Spleen (tissue), 11 donors: ENCODE results near the gene ZNF516. TPM values are rescaled to one million over a fixed set of nuclear protein-coding genes. Genes with fewer than 3 reads are reported as not detected.
A peak's percentile ranks its signal among the peaks of the same experiment; 100 is the strongest.

Experiments used
- DNase-seq: peaks from one replicate; pipeline ENCODE4 v3.0.0-alpha.2; 2020
- H3K27ac ChIP-seq, 8 donors: fragments of 200-600 bp; sonication (generic) in 7 of 8; 1 replicate in 4 of 8; 2 replicates in 4 of 8; pipeline versions ENCODE4 v1.5.0 to v1.8.0; 2016 to 2021; ENCODE audit warnings: inconsistent platforms in 4 of 8, mild to moderate bottlenecking in 4 of 8, moderate library complexity in 1 of 8
- H3K27me3 ChIP-seq, 7 donors: fragments of 200-600 bp; sonication (generic) in 6 of 7; replicated peaks in 1 of 7; 1 replicate in 4 of 7; 2 replicates in 3 of 7; pipeline versions ENCODE4 v1.5.0 to v1.8.0; 2016 to 2021; ENCODE audit warnings: inconsistent platforms in 3 of 7, mild to moderate bottlenecking in 1 of 7
- H3K36me3 ChIP-seq, 6 donors: fragments of 200-600 bp; sonication (generic) in 5 of 6; 1 replicate in 4 of 6; 2 replicates in 2 of 6; pipeline versions ENCODE4 v1.5.0 to v1.8.0; 2016 to 2021; ENCODE audit warnings: inconsistent platforms in 2 of 6
- H3K4me1 ChIP-seq, 6 donors: fragments of 200-600 bp; sonication (generic) in 5 of 6; 1 replicate in 3 of 6; 2 replicates in 3 of 6; pipeline versions ENCODE4 v1.5.0 to v1.8.0; 2016 to 2021; ENCODE audit warnings: inconsistent platforms in 3 of 6
- H3K4me3 ChIP-seq, 8 donors: fragments of 200-600 bp; sonication (generic) in 7 of 8; 1 replicate in 4 of 8; 2 replicates in 4 of 8; pipeline versions ENCODE4 v1.5.0 to v1.8.0; 2016 to 2021; ENCODE audit warnings: inconsistent platforms in 4 of 8, mild to moderate bottlenecking in 4 of 8, moderate library complexity in 2 of 8
- H3K9me3 ChIP-seq, 8 donors: fragments of 200-600 bp; sonication (generic) in 7 of 8; 1 replicate in 4 of 8; 2 replicates in 4 of 8; pipeline versions ENCODE4 v1.5.0 to v1.8.0; 2016 to 2021; ENCODE audit warnings: inconsistent platforms in 4 of 8
- CTCF ChIP-seq, 11 experiments: fragments of 200-600 bp in 7 of 11; fragments of 450-650 bp in 4 of 11; sonication (generic) in 4 of 11; IDR thresholded peaks in 8 of 11; conservative IDR thresholded peaks in 3 of 11; 1 replicate in 7 of 11; 2 replicates in 4 of 11; pipeline versions ENCODE4 v1.4.0 to v1.8.0; 2016 to 2021; ENCODE audit warnings: antibody characterized with exemption in 11 of 11, inconsistent platforms in 4 of 11, mild to moderate bottlenecking in 1 of 11
- POLR2A ChIP-seq, 3 donors: fragments of 450-650 bp; IDR thresholded peaks; one replicate each; pipeline ENCODE4 v1.5.1; 2017; ENCODE audit warnings: antibody characterized with exemption in 3 of 3, mild to moderate bottlenecking in 1 of 3
- POLR2AphosphoS5 ChIP-seq, 3 donors: sonication (generic); formaldehyde crosslinking; IDR thresholded peaks; one replicate each; pipeline ENCODE4 v1.5.1; 2017; ENCODE audit warnings: antibody characterized with exemption in 3 of 3
- WGBS, 5 donors: extraction: QIAGEN DNeasy Blood & Tissue Kit in 3 of 5; methylation state at CpG; one replicate each; pipeline versions ENCODE4 v1.1.5 to v1.1.7; 2013 to 2018; 5-methylcytosine and 5-hydroxymethylcytosine counted together
- intact Hi-C: fragments of 100-400 bp; cut with DNase I; formaldehyde crosslinking; loops from one replicate; pipeline ENCODE4 v1.15.0; 2023; ENCODE audit warnings: low total_unique reads
- polyA plus RNA-seq, 3 donors: library from polyadenylated mRNA; stranded (reverse); fragments of 200-250 nt; gene quantifications; one replicate each; pipeline ENCODE4 v1.2.1, GENCODE V29; 2013
- total RNA-seq, 7 donors: library from RNA; depleted of rRNA in 3 of 7; stranded (reverse); fragments of >200 nt in 3 of 7; fragmentation: NEBNext Ultra II Directional in 4 of 7; extraction: Animal tissue kit (Norgen Biotek cat#: 25700) in 4 of 7; gene quantifications; one replicate each; pipeline versions ENCODE4 v1.1.0 to v1.2.1, GENCODE V29; 2016 to 2021
- donor health status: healthy with polysubstance abuse.
- donor health status: DM: no; HTN: no; CAD: no; lungs with moderate emphysema.
- donor health status: DM: no; HTN: no; CAD: no.
- donor health status: Bipolar disorder and iron deficiency.
- donor health status: healthy.
- donor health status: DM: no; HTN: no; CAD: no.
- donor health status: DM: yes; HTN: yes; CAD: no.

Gene ZNF516
- total and polyA plus RNA-seq, 10 donors, result 4.5 to 58.4 (median 40.0) TPM

DNA sequence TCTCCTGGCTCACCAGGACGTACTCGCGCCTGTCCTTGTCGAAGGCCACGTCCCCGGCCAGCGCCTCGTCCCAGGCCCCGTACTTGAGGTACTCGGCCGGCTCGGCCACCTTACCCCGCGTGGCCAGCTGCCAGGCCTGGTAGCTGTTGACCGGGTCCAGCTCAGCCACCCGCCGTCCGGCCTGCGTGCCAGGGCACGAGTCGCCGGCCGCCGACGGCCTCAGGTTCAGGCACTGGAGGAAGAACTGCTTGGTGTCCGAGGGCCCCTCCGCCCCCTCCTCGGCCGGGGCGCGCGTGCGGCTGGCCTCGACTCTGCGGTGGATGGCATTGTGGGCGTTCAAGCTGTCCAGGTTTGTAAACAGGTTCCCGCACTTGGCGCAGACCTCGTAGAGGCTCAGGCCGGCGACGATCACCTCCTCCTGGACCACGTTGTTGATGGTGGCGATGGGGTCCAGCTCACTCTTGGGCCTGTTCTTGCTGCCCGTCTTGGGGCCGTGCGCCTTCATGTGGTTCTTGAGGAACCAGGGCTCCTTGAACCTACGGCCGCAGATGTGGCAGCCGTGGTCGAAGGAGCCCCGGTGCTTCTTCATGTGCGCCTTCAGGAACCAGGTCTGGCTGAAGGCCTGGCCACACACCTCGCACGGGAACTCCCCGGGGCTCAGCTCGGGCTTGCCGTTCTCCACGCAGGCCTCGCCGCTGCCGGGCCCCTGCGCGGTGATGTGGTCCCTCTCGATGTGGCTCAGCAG, 53.2 kb downstream of the ZNF516 start:
- intact Hi-C loops, result no loop called here
- Histone ChIP-seq H3K4me1 (peaks cover 7 to 35% (median 22%) of the 10 kb centered on the region in 6 donors), H3K4me3 (no peak overlapping the region), H3K27me3 (no peaks in the 10 kb centered on the region), H3K36me3 (peaks cover 0 to 63% (median 26%) of the 10 kb centered on the region in 6 donors), H3K9me3 (no peaks in the 10 kb centered on the region), H3K27ac (no peak overlapping the region)
- WGBS, 5 donors, result 95 to 97% (median 97%) methylated on average over 35 to 65 of the region's 65 CpGs
- TF ChIP-seq POLR2AphosphoS5 (IDR thresholded peaks at IDR 0.05), result peak in 1 of 3 donors; percentile 45
- no peak for TF ChIP-seq POLR2A (IDR thresholded peaks at IDR 0.05)
- no peak for TF ChIP-seq CTCF (IDR thresholded peaks at IDR 0.05 in 8 of 11, conservative IDR thresholded peaks at IDR 0.05 in 3 of 11)
- DNase-seq, result peak; percentile 74

GRCh38 chr18:76441002-76441667, 53.9 kb downstream of the ZNF516 start:
- Histone ChIP-seq H3K27ac (no peak overlapping the region), H3K36me3 (peaks cover 0 to 70% (median 28%) of the 10 kb centered on the region in 6 donors), H3K4me3 (no peak overlapping the region), H3K4me1 (peaks cover 7 to 31% (median 20%) of the 10 kb centered on the region in 6 donors), H3K27me3 (no peaks in the 10 kb centered on the region), H3K9me3 (no peaks in the 10 kb centered on the region)
- DNase-seq, result peak; percentile 58
- WGBS, 5 donors, result 97 to 99% (median 98%) methylated on average over 44 to 54 of the region's 54 CpGs
- intact Hi-C loops, result no loop called here
- TF ChIP-seq POLR2A (IDR thresholded peaks at IDR 0.05) (no peak), CTCF (IDR thresholded peaks at IDR 0.05 in 8 of 11, conservative IDR thresholded peaks at IDR 0.05 in 3 of 11) (no peak), POLR2AphosphoS5 (IDR thresholded peaks at IDR 0.05) (peak in 1 of 3 donors; percentile 12)

DNA sequence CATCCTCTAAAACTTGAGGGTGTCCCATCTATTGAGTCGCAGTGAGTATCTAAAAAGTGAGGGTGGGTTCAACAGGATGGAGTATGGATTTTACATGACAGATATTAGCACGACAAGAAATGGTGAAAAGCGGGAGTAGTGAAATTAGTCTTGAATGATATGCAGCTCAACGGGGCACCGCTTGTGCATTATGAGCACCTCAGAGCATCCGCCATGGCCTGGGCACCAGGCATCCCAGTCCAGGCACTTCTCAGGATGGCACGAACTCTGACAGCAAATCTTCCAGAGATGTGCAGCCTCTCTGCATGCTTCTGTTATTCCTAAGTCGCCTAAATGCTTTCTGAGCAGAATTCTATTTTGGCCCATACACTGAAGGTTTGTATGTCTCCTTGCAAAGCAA, 57.1 kb downstream of the ZNF516 start:
- intact Hi-C loops, result no loop called here
- no peak overlapping the region for H3K4me3 ChIP-seq
- no peaks in the 10 kb centered on the region for H3K9me3 ChIP-seq
- H3K4me1 ChIP-seq, result peaks cover 0 to 22% (median 9%) of the 10 kb centered on the region in 6 donors
- WGBS, 5 donors, result 86 to 96% (median 90%) methylated on average over 8 of the region's 8 CpGs
- DNase-seq, result no peak
- H3K27ac ChIP-seq, result no peak overlapping the region
- TF ChIP-seq CTCF (IDR thresholded peaks at IDR 0.05 in 8 of 11, conservative IDR thresholded peaks at IDR 0.05 in 3 of 11) (no peak), POLR2AphosphoS5 (IDR thresholded peaks at IDR 0.05) (no peak), POLR2A (IDR thresholded peaks at IDR 0.05) (no peak)
- no peaks in the 10 kb centered on the region for H3K27me3 ChIP-seq
- peaks cover 0 to 89% (median 31%) of the 10 kb centered on the region in 6 donors for H3K36me3 ChIP-seq

- H3K27ac ChIP-seq, result no peak overlapping the region
- 92 to 95% (median 93%) methylated on average over 10 to 11 of the region's 11 CpGs for WGBS, 5 donors
Measured at GRCh38 chr18:76437011-76437410, 58.0 kb downstream of the ZNF516 start.

More at GRCh38 chr18:76437011-76437410, 58.0 kb downstream of the ZNF516 start:
- Histone ChIP-seq H3K9me3 (no peaks in the 10 kb centered on the region), H3K4me1 (peaks cover 0 to 22% (median 9%) of the 10 kb centered on the region in 6 donors), H3K4me3 (no peak overlapping the region), H3K36me3 (peaks cover 0 to 87% (median 22%) of the 10 kb centered on the region in 6 donors), H3K27me3 (no peaks in the 10 kb centered on the region)
- TF ChIP-seq POLR2AphosphoS5 (IDR thresholded peaks at IDR 0.05) (peak in 1 of 3 donors; percentile 46), POLR2A (IDR thresholded peaks at IDR 0.05) (no peak)
- peak; percentile 45 for DNase-seq
- intact Hi-C loops, result no loop called here
